HCT116 (cell line): ENCODE results near the gene PPM1E. TPM values are rescaled to one million over a fixed set of nuclear protein-coding genes. Genes with fewer than 3 reads are reported as not detected.

Experiments used
- ATAC-seq: fragments of 200-7000 bp; cut with Tn5 transposase; 2 replicates; pipeline ENCODE4 v1.9.1; 2020; ENCODE audit warnings: mild to moderate bottlenecking, moderate library complexity
- BruUV-seq: library from RNA; stranded (reverse); fragments of 400-500 nt; replicated peaks from 2 replicates; lab custom pipeline; 2021; lab: Mats Ljungman, UMichigan
- CTCF ChIA-PET: fragments of 300-600 bp; sonication (Branson Sonifier 250); formaldehyde crosslinking; loops from one replicate; lab custom pipeline; 2021; ENCODE audit warnings: antibody characterized with exemption; lab: Charles Lee
- POLR2A ChIA-PET: fragments of 300-600, 350-600 bp; sonication (Branson Sonifier 250); formaldehyde crosslinking; loops from one replicate; lab custom pipeline; 2021; ENCODE audit warnings: antibody characterized with exemption; lab: Charles Lee
- RAD21 ChIA-PET, 2 experiments: fragments of 300-600 bp; sonication (Branson Sonifier 250); formaldehyde crosslinking; loops; one replicate each; lab custom pipeline; 2023; ENCODE audit warnings: low total read pairs in 2 of 2; ENCODE audit not compliant: uncharacterized antibody in 2 of 2, unreplicated experiment in 2 of 2, low non-redundant PET in 1 of 2; lab: Charles Lee
- DNase-seq: peaks from one replicate; pipeline ENCODE4 v3.0.0-alpha.2; 2010; ENCODE audit warnings: low read depth, low spot score
- H2AFZ ChIP-seq: fragments of 200-600 bp; shearing (Covaris generic), sonication (generic); 2 replicates; pipeline ENCODE4 v1.6.1; 2017; ENCODE audit warnings: low read depth, mixed run types, mixed read lengths, antibody characterized with exemption, low read length; ENCODE audit not compliant: poor library complexity, severe bottlenecking
- H3K27ac ChIP-seq: 2 replicates; pipeline ENCODE4 v1.5.1; 2012; ENCODE audit warnings: low read depth, low read length
- H3K27me3 ChIP-seq: fragments of 200-600 bp; sonication (generic); 2 replicates; pipeline ENCODE4 v1.6.1; 2016; ENCODE audit warnings: mixed run types, low read length, mixed read lengths; ENCODE audit not compliant: insufficient read depth
- H3K36me3 ChIP-seq, 2 experiments: fragments of 200-500 bp in 1 of 2; fragments of 200-600 bp in 1 of 2; sonication (Bioruptor generic) in 1 of 2; sonication (generic) in 1 of 2; 2 replicates each; pipeline versions ENCODE4 v1.5.1 to v1.6.1; 2014 to 2016; ENCODE audit warnings: low read length in 2 of 2, inconsistent platforms in 1 of 2, mixed read lengths in 1 of 2, mixed run types in 1 of 2; ENCODE audit not compliant: insufficient read depth in 2 of 2, control insufficient read depth in 1 of 2
- H3K4me1 ChIP-seq, 2 experiments: fragments of 200-600 bp in 1 of 2; sonication (generic) in 1 of 2; 2 replicates each; pipeline versions ENCODE4 v1.5.1 to v1.6.1; 2012 to 2017; ENCODE audit warnings: low read length in 2 of 2, inconsistent platforms in 1 of 2, mild to moderate bottlenecking in 1 of 2, mixed read lengths in 1 of 2, mixed run types in 1 of 2, moderate library complexity in 1 of 2; ENCODE audit not compliant: insufficient read depth in 2 of 2, control insufficient read depth in 1 of 2
- H3K4me2 ChIP-seq: fragments of 200-600 bp; sonication (generic); 2 replicates; pipeline ENCODE4 v1.6.1; 2017; ENCODE audit warnings: mixed run types, low read length, mixed read lengths
- H3K4me3 ChIP-seq, 2 experiments: fragments of 200-600 bp in 1 of 2; sonication (generic) in 1 of 2; replicated peaks in 1 of 2; 2 replicates each; pipeline ENCODE4 v1.5.1; 2011 to 2016; ENCODE audit warnings: low read length in 2 of 2, control low read depth in 1 of 2, low read depth in 1 of 2, mild to moderate bottlenecking in 1 of 2, mixed read lengths in 1 of 2, mixed run types in 1 of 2
- H3K79me2 ChIP-seq: fragments of 200-600 bp; sonication (generic); 2 replicates; pipeline ENCODE4 v1.6.1; 2017; ENCODE audit warnings: mild to moderate bottlenecking, mixed run types, low read length, moderate library complexity, mixed read lengths; ENCODE audit not compliant: insufficient read depth
- H3K9ac ChIP-seq: fragments of 200-600 bp; sonication (generic); 2 replicates; pipeline ENCODE4 v1.6.1; 2016; ENCODE audit warnings: low read length, mixed read lengths
- H3K9me2 ChIP-seq: fragments of 200-600 bp; sonication (generic), shearing (Covaris generic); 2 replicates; pipeline ENCODE4 v1.6.1; 2017; ENCODE audit warnings: mixed run types, mild to moderate bottlenecking, moderate library complexity; ENCODE audit not compliant: insufficient read depth
- H3K9me3 ChIP-seq, 2 experiments: fragments of 200-500 bp in 1 of 2; fragments of 200-600 bp in 1 of 2; sonication (Bioruptor generic) in 1 of 2; sonication (generic) in 1 of 2; 2 replicates each; pipeline ENCODE4 v1.6.1; 2014 to 2017; ENCODE audit warnings: low read length in 2 of 2, mixed read lengths in 2 of 2, inconsistent platforms in 1 of 2, low read depth in 1 of 2, mild to moderate bottlenecking in 1 of 2, mixed run types in 1 of 2, moderate library complexity in 1 of 2; ENCODE audit not compliant: control insufficient read depth in 1 of 2, insufficient read depth in 1 of 2
- H4K20me1 ChIP-seq: fragments of 200-600 bp; sonication (generic), shearing (Covaris generic); 2 replicates; pipeline ENCODE4 v1.6.1; 2017; ENCODE audit warnings: mixed run types, mild to moderate bottlenecking, moderate library complexity; ENCODE audit not compliant: insufficient read depth
- EGR1 ChIP-seq: IDR thresholded peaks from 2 replicates; pipeline ENCODE4 v1.6.1; 2012; ENCODE audit warnings: low read depth
- ELF1 ChIP-seq: IDR thresholded peaks from 2 replicates; pipeline ENCODE4 v1.6.1; 2012; ENCODE audit warnings: low read depth, borderline replicate concordance
- EZH2phosphoT487 ChIP-seq: fragments of 200-600 bp; IDR thresholded peaks from 2 replicates; pipeline ENCODE4 v1.6.1; 2018; ENCODE audit warnings: antibody characterized with exemption, borderline replicate concordance
- JUND ChIP-seq: IDR thresholded peaks from 2 replicates; pipeline ENCODE4 v1.6.1; 2012
- RAD21 ChIP-seq: IDR thresholded peaks from 2 replicates; pipeline ENCODE4 v1.6.1; 2012; ENCODE audit warnings: low read depth, mild to moderate bottlenecking
- SP1 ChIP-seq: IDR thresholded peaks from 2 replicates; pipeline ENCODE4 v1.6.1; 2012; ENCODE audit warnings: low read depth
- SRF ChIP-seq: IDR thresholded peaks from 2 replicates; pipeline ENCODE4 v1.6.1; 2012; ENCODE audit warnings: low read depth
- TCF7L2 ChIP-seq: IDR thresholded peaks from 2 replicates; pipeline ENCODE4 v1.7.0; 2011; ENCODE audit warnings: borderline replicate concordance, inconsistent platforms; ENCODE audit not compliant: insufficient read depth, insufficient read length; ENCODE audit errors: extremely low read depth
- YY1 ChIP-seq: IDR thresholded peaks from 2 replicates; pipeline ENCODE4 v1.6.1; 2011; ENCODE audit warnings: low read length, low read depth, moderate library complexity, mild to moderate bottlenecking; ENCODE audit not compliant: insufficient replicate concordance; ENCODE audit errors: extremely low read depth
- ZNF274 ChIP-seq: fragments of 200-500 bp; sonication (Bioruptor generic); IDR thresholded peaks from 2 replicates; pipeline ENCODE4 v1.6.1; 2014; ENCODE audit warnings: mild to moderate bottlenecking, low read depth, low read length, inconsistent platforms
- intact Hi-C: fragments of 100-400 bp; cut with micrococcal nuclease; formaldehyde crosslinking; loops from 2 replicates; pipeline ENCODE4 v1.10.0; 2022
- total RNA-seq: library from RNA; stranded (reverse); gene quantifications from one replicate; pipeline ENCODE4 v1.2.1, GENCODE V29; 2021; ENCODE audit not compliant: unreplicated experiment
- TF ChIP-seq, protein P1 (sequence below): IDR thresholded peaks from 2 replicates; pipeline ENCODE4 v1.6.1; 2012; ENCODE audit warnings: low read depth
- TF ChIP-seq, protein P2 (sequence below): IDR thresholded peaks from 2 replicates; pipeline ENCODE4 v1.6.1; 2012
- TF ChIP-seq, protein P3 (sequence below): IDR thresholded peaks from 2 replicates; pipeline ENCODE4 v1.6.1; 2012

PPM1E gene
- total RNA-seq, 1 experiment from 2014 or later, result 0.02 TPM

DNA sequence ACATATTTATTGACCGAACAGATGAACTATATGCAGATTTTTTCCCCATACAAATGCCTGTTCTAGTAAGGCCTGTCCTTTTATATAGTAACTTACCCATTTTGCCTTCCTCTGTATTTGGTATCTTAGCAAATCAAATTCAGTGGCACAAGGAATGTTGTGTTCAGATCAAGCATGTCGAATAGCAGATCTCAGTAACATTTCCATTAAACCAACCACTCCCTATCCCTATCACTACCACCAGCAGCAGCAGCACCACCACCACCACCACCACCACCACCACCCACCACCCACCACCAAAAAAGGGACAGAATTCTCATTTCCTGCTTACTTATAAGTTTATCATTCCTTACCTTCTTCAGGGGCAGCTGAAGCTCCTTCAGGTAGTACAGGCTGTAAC, 256.3 kb downstream of the PPM1E start:
- H2AFZ ChIP-seq, result no peak overlapping the region
- no peaks in the 10 kb centered on the region for H3K9me3 ChIP-seq
- RAD21 ChIA-PET, result interaction anchor here in 1 of 2 experiments (1.1 kb wide), 1 partner anchor 424 kb away, joined by 3 read pairs; no protein-coding TSS in a partner anchor
- no TSS peak for BruUV-seq
- ATAC-seq (no peak), DNase-seq (no peak)
- POLR2A ChIA-PET, result interaction anchor here (0.6 kb wide), 1 partner anchor 585 kb away, joined by 5 read pairs; no protein-coding TSS in a partner anchor
- no peak overlapping the region for H3K4me3 ChIP-seq
- no peaks in the 10 kb centered on the region for H3K4me1 ChIP-seq
- intact Hi-C loops, result no loop called here
- H3K36me3 ChIP-seq, result peaks cover 4 to 11% of the 10 kb centered on the region in 2 experiments; a peak in 2 of 4 replicates
- H3K4me2 ChIP-seq, result no peak overlapping the region
- no peaks in the 10 kb centered on the region for H3K9me2 ChIP-seq
- no peak overlapping the region for H3K9ac ChIP-seq
- CTCF ChIA-PET, result no interaction called here
- H3K79me2 ChIP-seq, result no peaks in the 10 kb centered on the region
- TF ChIP-seq YY1 (no peak), JUND (no peak), ELF1 (no peak), EZH2phosphoT487 (no peak), SRF (no peak), RAD21 (no peak), ZNF274 (no peak), TCF7L2 (no peak), SP1 (no peak), EGR1 (no peak)
- TF ChIP-seq, protein P1, sequence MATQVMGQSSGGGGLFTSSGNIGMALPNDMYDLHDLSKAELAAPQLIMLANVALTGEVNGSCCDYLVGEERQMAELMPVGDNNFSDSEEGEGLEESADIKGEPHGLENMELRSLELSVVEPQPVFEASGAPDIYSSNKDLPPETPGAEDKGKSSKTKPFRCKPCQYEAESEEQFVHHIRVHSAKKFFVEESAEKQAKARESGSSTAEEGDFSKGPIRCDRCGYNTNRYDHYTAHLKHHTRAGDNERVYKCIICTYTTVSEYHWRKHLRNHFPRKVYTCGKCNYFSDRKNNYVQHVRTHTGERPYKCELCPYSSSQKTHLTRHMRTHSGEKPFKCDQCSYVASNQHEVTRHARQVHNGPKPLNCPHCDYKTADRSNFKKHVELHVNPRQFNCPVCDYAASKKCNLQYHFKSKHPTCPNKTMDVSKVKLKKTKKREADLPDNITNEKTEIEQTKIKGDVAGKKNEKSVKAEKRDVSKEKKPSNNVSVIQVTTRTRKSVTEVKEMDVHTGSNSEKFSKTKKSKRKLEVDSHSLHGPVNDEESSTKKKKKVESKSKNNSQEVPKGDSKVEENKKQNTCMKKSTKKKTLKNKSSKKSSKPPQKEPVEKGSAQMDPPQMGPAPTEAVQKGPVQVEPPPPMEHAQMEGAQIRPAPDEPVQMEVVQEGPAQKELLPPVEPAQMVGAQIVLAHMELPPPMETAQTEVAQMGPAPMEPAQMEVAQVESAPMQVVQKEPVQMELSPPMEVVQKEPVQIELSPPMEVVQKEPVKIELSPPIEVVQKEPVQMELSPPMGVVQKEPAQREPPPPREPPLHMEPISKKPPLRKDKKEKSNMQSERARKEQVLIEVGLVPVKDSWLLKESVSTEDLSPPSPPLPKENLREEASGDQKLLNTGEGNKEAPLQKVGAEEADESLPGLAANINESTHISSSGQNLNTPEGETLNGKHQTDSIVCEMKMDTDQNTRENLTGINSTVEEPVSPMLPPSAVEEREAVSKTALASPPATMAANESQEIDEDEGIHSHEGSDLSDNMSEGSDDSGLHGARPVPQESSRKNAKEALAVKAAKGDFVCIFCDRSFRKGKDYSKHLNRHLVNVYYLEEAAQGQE, result no peak
- TF ChIP-seq, protein P2, sequence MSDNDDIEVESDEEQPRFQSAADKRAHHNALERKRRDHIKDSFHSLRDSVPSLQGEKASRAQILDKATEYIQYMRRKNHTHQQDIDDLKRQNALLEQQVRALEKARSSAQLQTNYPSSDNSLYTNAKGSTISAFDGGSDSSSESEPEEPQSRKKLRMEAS, result no peak
- TF ChIP-seq, protein P3, sequence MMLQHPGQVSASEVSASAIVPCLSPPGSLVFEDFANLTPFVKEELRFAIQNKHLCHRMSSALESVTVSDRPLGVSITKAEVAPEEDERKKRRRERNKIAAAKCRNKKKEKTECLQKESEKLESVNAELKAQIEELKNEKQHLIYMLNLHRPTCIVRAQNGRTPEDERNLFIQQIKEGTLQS, result no peak
- H4K20me1 ChIP-seq, result no peaks in the 10 kb centered on the region
- no peaks in the 10 kb centered on the region for H3K27me3 ChIP-seq
- H3K27ac ChIP-seq, result no peak overlapping the region
